GM12878 (cell line): Measurements from ENCODE around the gene JUN. TPM values are rescaled to one million over a fixed set of nuclear protein-coding genes. Genes with fewer than 3 reads are reported as not detected.

Experiments
- ATAC-seq: fragments of 200-7000 bp; cut with Tn5 transposase; 3 replicates; pipeline ENCODE4 v1.9.1; 2020; ENCODE audit warnings: mild to moderate bottlenecking, moderate library complexity
- BruUV-seq: library from RNA; stranded (reverse); fragments of 400-500 nt; replicated peaks from 2 replicates; lab custom pipeline; 2021; lab: Mats Ljungman, UMichigan
- CTCF ChIA-PET: fragments of 300-600 bp; sonication (Branson Sonifier 250); formaldehyde crosslinking; extraction: SDS; loops from one replicate; lab custom pipeline; 2021; ENCODE audit warnings: inconsistent platforms; lab: Yijun Ruan, JAX
- POLR2A ChIA-PET: fragments of 350-600 bp; formaldehyde crosslinking; extraction: SDS; loops from one replicate; lab custom pipeline; 2021; ENCODE audit warnings: inconsistent platforms; lab: Charles Lee
- RAD21 ChIA-PET: fragments of 300-600 bp; sonication (Branson Sonifier 250); formaldehyde crosslinking; loops from one replicate; lab custom pipeline; 2023; ENCODE audit warnings: antibody characterized with exemption; ENCODE audit not compliant: unreplicated experiment; lab: Charles Lee
- SMC1A ChIA-PET: fragments of 300-600 bp; sonication (Branson Sonifier 250); formaldehyde crosslinking; loops from one replicate; lab custom pipeline; 2023; ENCODE audit not compliant: unreplicated experiment, uncharacterized antibody; lab: Charles Lee
- DNase-seq: peaks from one replicate; pipeline ENCODE4 v3.0.0-alpha.2; 2011; ENCODE audit warnings: low read depth, low spot score
- FAIRE-seq: peaks from 3 replicates; lab custom pipeline; 2011; peaks lifted over from hg19 to GRCh38; lab: Jason Lieb, UNC
- H2AFZ ChIP-seq: 2 replicates; pipeline ENCODE4 v1.6.0; 2011; ENCODE audit warnings: low read depth, low read length, control low read depth; ENCODE audit not compliant: control insufficient read depth
- H3K27ac ChIP-seq: 2 replicates; pipeline ENCODE4 v1.5.1; 2011; ENCODE audit warnings: control low read depth; ENCODE audit not compliant: control insufficient read depth, insufficient read depth
- H3K27me3 ChIP-seq, 2 experiments: replicated peaks in 1 of 2; 2 replicates each; pipeline versions ENCODE4 v1.6.0 to v1.6.1; 2011; ENCODE audit warnings: low read length in 1 of 2; ENCODE audit not compliant: control insufficient read depth in 2 of 2, insufficient read depth in 2 of 2
- H3K36me3 ChIP-seq, 2 experiments: 2 replicates each; pipeline ENCODE4 v1.5.1; 2011; ENCODE audit warnings: low read length in 1 of 2; ENCODE audit not compliant: control insufficient read depth in 2 of 2, insufficient read depth in 2 of 2
- H3K4me1 ChIP-seq: 2 replicates; pipeline ENCODE4 v1.6.1; 2011; ENCODE audit warnings: mild to moderate bottlenecking, low read length, moderate library complexity, mixed read lengths; ENCODE audit not compliant: control insufficient read depth, insufficient read depth
- H3K4me2 ChIP-seq: 2 replicates; pipeline ENCODE4 v1.6.0; 2011; ENCODE audit warnings: control low read depth; ENCODE audit not compliant: control insufficient read depth, insufficient read depth
- H3K4me3 ChIP-seq: fragments of 200-600 bp; sonication (generic); 2 replicates; pipeline ENCODE4 v1.5.1; 2016
- H3K79me2 ChIP-seq: 2 replicates; pipeline ENCODE4 v1.6.0; 2011; ENCODE audit warnings: low read length; ENCODE audit not compliant: control insufficient read depth, insufficient read depth
- H3K9ac ChIP-seq: 2 replicates; pipeline ENCODE4 v1.8.0; 2011; ENCODE audit warnings: low read length, control low read depth, mixed read lengths; ENCODE audit not compliant: control insufficient read depth, insufficient read depth
- H3K9me3 ChIP-seq: replicated peaks from 3 replicates; pipeline ENCODE4 v1.5.1; 2011; ENCODE audit warnings: mild to moderate bottlenecking, low read length; ENCODE audit not compliant: control insufficient read depth, insufficient read depth
- H4K20me1 ChIP-seq: 2 replicates; pipeline ENCODE4 v1.6.0; 2011; ENCODE audit not compliant: control insufficient read depth, insufficient read depth
- CBX5 ChIP-seq: sonication (generic); IDR thresholded peaks from 2 replicates; pipeline ENCODE4 v1.6.1; 2016; ENCODE audit warnings: low read depth, moderate library complexity, mild to moderate bottlenecking, inconsistent platforms
- CREM ChIP-seq: IDR thresholded peaks from 2 replicates; pipeline ENCODE4 v1.6.1; 2014; ENCODE audit warnings: antibody characterized with exemption, low read depth
- DPF2 ChIP-seq: fragments of 450-650 bp; IDR thresholded peaks from 2 replicates; pipeline ENCODE4 v1.6.1; 2017; ENCODE audit warnings: mild to moderate bottlenecking
- E2F4 ChIP-seq: IDR thresholded peaks from 2 replicates; pipeline ENCODE4 v1.6.1; 2012; ENCODE audit warnings: low read depth, low read length, improper control_type of control experiment
- FOXK2 ChIP-seq: fragments of 450-650 bp; IDR thresholded peaks from 2 replicates; pipeline ENCODE4 v1.6.1; 2017; ENCODE audit warnings: mild to moderate bottlenecking, moderate library complexity
- GATAD2B ChIP-seq: fragments of 450-650 bp; conservative IDR thresholded peaks from 2 replicates; pipeline ENCODE4 v1.6.1; 2017; ENCODE audit warnings: low read depth, mild to moderate bottlenecking, moderate library complexity
- IKZF1 ChIP-seq: fragments of 450-650 bp; conservative IDR thresholded peaks from 2 replicates; pipeline ENCODE4 v1.6.1; 2017; ENCODE audit warnings: antibody characterized with exemption, mild to moderate bottlenecking
- IRF5 ChIP-seq: fragments of 450-650 bp; IDR thresholded peaks from 2 replicates; pipeline ENCODE4 v1.6.1; 2017; ENCODE audit warnings: borderline replicate concordance
- NBN ChIP-seq: fragments of 450-650 bp; IDR thresholded peaks from 2 replicates; pipeline ENCODE4 v1.6.1; 2016
- RCOR1 ChIP-seq: conservative IDR thresholded peaks from 2 replicates; pipeline ENCODE4 v1.6.1; 2012; ENCODE audit warnings: low read depth, low read length, improper control_type of control experiment
- RELA ChIP-seq: fragments of 450-650 bp; IDR thresholded peaks from 2 replicates; pipeline ENCODE4 v1.8.0; 2014; ENCODE audit warnings: borderline replicate concordance; ENCODE audit not compliant: partially characterized antibody
- SMARCA5 ChIP-seq: fragments of 450-650 bp; IDR thresholded peaks from 2 replicates; pipeline ENCODE4 v1.6.1; 2017; ENCODE audit warnings: mild to moderate bottlenecking
- TBL1XR1 ChIP-seq: IDR thresholded peaks from 2 replicates; pipeline ENCODE4 v1.6.1; 2012; ENCODE audit warnings: low read depth, low read length, improper control_type of control experiment
- ZBED1 ChIP-seq: IDR thresholded peaks from 2 replicates; pipeline ENCODE4 v1.6.1; 2016; ENCODE audit warnings: borderline replicate concordance
- ZNF592 ChIP-seq: fragments of 450-650 bp; IDR thresholded peaks from 2 replicates; pipeline ENCODE4 v1.6.1; 2017; ENCODE audit warnings: mild to moderate bottlenecking, moderate library complexity
- ZNF622 ChIP-seq: fragments of 450-650 bp; IDR thresholded peaks from 2 replicates; pipeline ENCODE4 v1.6.1; 2017; ENCODE audit warnings: mild to moderate bottlenecking, inconsistent platforms
- WGBS: methylation state at CpG from one replicate; pipeline ENCODE4 v1.1.6; 2016; ENCODE audit warnings: low lambda C conversion rate; ENCODE audit not compliant: insufficient replicate concordance, insufficient coverage; ENCODE audit errors: missing lambda C conversion rate; 5-methylcytosine and 5-hydroxymethylcytosine counted together
- in situ Hi-C: fragments of 300-500 bp; cut with MboI; formaldehyde crosslinking; loops from 9 replicates; pipeline ENCODE4 v1.14.3; 2018; ENCODE audit warnings: mixed read lengths
- intact Hi-C: fragments of 100-400 bp; cut with micrococcal nuclease; formaldehyde crosslinking; loops from one replicate; pipeline ENCODE4 v1.14.2; 2022; ENCODE audit not compliant: unreplicated experiment
- polyA plus RNA-seq, 11 experiments: library from polyadenylated mRNA; depleted of rRNA in 4 of 11; unstranded in 6 of 11; stranded (reverse) in 5 of 11; fragments of >200 nt; fragmentation: Nextera tagmentation in 4 of 11; fragmentation: Illumina TruSeq in 1 of 11; extraction: Ambion mirVana in 4 of 11; extraction: Trizol in 1 of 11; gene quantifications; 1 replicate in 1 of 11; 2 replicates in 10 of 11; pipeline versions ENCODE4 v1.2.1 to v1.2.3, GENCODE V29; 2011 to 2016; ENCODE audit warnings: inconsistent platforms in 2 of 11, missing spikeins in 2 of 11, low read depth in 1 of 11
- total RNA-seq, 4 experiments: library from RNA; depleted of rRNA in 3 of 4; stranded (reverse); fragments of >200 nt in 3 of 4; fragmentation: Illumina TruSeq in 1 of 4; extraction: Trizol in 1 of 4; gene quantifications; 2 replicates each; pipeline versions ENCODE4 v1.2.1 to v1.2.3, GENCODE V29; 2013 to 2021

Gene JUN
- total and polyA plus RNA-seq, 10 of the 15 experiments (the other 5 are each of a cell fraction or from before 2014, with no cell fraction given) = 0.18 to 8.4 (median 2.8) TPM

GRCh38 chr1:58816072-58816746, 32.4 kb upstream of the JUN start (continued):
- TF ChIP-seq DPF2 = peak; percentile 49; the same call in 1 of the 2 replicates
- TF ChIP-seq SMARCA5 = 0 out of 2 replicates have a peak, but pooled peaks have one; percentile 42
- TF ChIP-seq GATAD2B = peak; percentile 95
- TF ChIP-seq IKZF1 = peak; percentile 77
- TF ChIP-seq RCOR1 = no peak
- no peak for TF ChIP-seq ZNF622
- TF ChIP-seq, all 136 proteins: peak for 51

- ATAC-seq = peak; percentile 34
- no peaks in the 10 kb centered on the region for H3K27me3 ChIP-seq
- 2% methylated on average over 13 of the region's 13 CpGs for WGBS
- TF ChIP-seq ZBED1 (no peak), FOXK2 (no peak), IRF5 (no peak), TBL1XR1 (no peak), NBN (no peak), RELA (no peak), CBX5 (no peak), CREM (peak; percentile 5; the same call in 1 of the 2 replicates), E2F4 (0 out of 2 replicates have a peak, but pooled peaks have one; percentile 13), ZNF592 (no peak)
Measured at GRCh38 chr1:58815686-58816071, 31.8 kb upstream of the JUN start.

More at GRCh38 chr1:58815686-58816071, 31.8 kb upstream of the JUN start:
- H3K9ac ChIP-seq = peak overlapping the region; percentile 76
- H3K27ac ChIP-seq = peak overlapping the region; percentile 73
- no peaks in the 10 kb centered on the region for H3K36me3 ChIP-seq
- FAIRE-seq (no peak), DNase-seq (no peak)
- in situ Hi-C loops (no loop called here), intact Hi-C loops (loop anchor here (1.0 to 5.0 kb wide), 3 partner anchors 31 to 192 kb away; partner anchors contain the start of gene JUN)
- ChIA-PET SMC1A (interaction anchor here (0.7 to 1.8 kb wide), 3 partner anchors 31 to 206 kb away, joined by 3 to 5 read pairs (median 3); partner anchors contain the start of gene JUN), CTCF (interaction anchor here (0.7 to 1.9 kb wide), 4 partner anchors 27 to 883 kb away, joined by 3 to 9 read pairs (median 4); partner anchors contain the start of gene JUN), RAD21 (interaction anchor here (0.6 to 1.9 kb wide), 6 partner anchors 32 to 475 kb away, joined by 3 to 10 read pairs (median 4); partner anchors contain the start of gene JUN), POLR2A (interaction anchor here (0.9 kb wide), 1 partner anchor 231 kb away, joined by 3 read pairs; no protein-coding TSS in a partner anchor)
- H3K9me3 ChIP-seq = no peaks in the 10 kb centered on the region
- peak overlapping the region; percentile 92 for H2AFZ ChIP-seq
- peak overlapping the region; percentile 96 for H3K4me2 ChIP-seq
- peak overlapping the region; percentile 88 for H3K4me3 ChIP-seq
- no peaks in the 10 kb centered on the region for H3K79me2 ChIP-seq
- BruUV-seq = TSS peak; percentile 88
- no peaks in the 10 kb centered on the region for H4K20me1 ChIP-seq
- H3K4me1 ChIP-seq = peaks cover 13% of the 10 kb centered on the region
